Choroid plexus epithelial cell (primary cell): Measurements from ENCODE around the gene FAM13A.

Source experiments
- DNase-seq: peaks from one replicate; pipeline ENCODE4 v3.0.0-alpha.2; 2010; ENCODE audit warnings: low read depth
- H3K4me3 ChIP-seq: 2 replicates; pipeline ENCODE4 v1.5.1; 2011; ENCODE audit warnings: low read depth, mild to moderate bottlenecking, control low read depth, low read length, moderate library complexity
- CTCF ChIP-seq: conservative IDR thresholded peaks from 2 replicates; pipeline ENCODE4 v1.5.1; 2011; ENCODE audit warnings: low read depth, mild to moderate bottlenecking, control low read depth, inconsistent platforms, low read length, moderate library complexity

Gene FAM13A

DNA sequence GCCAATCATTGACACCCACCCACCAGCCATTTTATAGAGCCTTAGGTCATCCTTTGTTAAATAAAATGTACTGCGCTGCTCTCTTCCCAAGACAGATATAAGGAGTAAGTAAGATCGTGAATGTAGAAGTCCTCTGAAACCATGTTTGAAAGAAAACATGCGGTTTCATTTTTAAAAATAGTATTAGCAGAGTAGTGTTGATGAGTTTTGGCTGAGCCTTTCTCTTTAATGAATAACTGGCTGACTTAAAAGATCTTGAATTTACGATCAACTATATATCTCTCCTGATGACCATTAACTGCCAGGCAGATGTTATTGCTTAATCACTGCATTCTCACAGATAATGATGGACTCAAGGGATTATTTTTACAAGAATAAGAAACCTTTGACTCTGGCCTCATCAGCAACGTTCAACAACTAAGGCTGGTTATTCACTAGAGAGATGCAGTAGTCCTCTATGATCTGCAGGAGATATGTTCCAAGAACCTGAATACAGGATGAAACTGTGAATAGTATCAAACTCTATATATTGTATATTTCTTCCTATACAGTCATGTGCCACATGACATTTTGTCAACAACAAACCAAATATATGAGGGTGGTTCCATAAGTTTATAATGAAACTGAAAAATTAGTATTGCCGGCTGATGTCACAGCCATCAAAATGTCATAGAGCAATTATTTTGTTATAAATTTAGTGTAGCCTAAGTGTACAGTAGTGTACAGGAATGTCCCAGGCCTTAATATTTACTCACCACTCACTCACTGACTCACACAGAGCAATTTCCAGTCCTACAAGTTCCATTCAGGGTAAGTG, 80.8 kb downstream of the FAM13A start:
- no peak for DNase-seq
- H3K4me3 ChIP-seq: no peak overlapping the region
- TF ChIP-seq CTCF: no peak

DNA sequence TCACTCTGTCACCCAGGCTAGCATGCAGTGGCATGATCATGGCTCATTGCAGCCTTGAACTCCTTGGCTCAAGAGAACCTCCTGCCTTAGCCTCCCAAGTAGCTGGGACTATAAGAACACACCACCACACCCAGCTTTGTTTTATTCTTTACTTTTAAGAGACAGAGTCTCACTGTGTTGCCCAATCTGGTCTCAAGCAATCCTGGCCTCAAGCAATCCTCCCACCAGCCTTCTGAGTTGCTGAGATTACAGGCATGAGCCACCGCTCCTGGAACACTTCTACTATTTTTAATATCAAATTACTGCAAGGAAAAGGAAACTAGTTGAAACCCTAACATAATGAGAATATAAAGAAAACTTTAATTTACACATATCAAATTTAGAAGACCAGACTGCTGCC, 85.4 kb downstream of the FAM13A start:
- TF ChIP-seq CTCF: no peak
- DNase-seq: peak; percentile 27
- no peak overlapping the region for H3K4me3 ChIP-seq

DNA sequence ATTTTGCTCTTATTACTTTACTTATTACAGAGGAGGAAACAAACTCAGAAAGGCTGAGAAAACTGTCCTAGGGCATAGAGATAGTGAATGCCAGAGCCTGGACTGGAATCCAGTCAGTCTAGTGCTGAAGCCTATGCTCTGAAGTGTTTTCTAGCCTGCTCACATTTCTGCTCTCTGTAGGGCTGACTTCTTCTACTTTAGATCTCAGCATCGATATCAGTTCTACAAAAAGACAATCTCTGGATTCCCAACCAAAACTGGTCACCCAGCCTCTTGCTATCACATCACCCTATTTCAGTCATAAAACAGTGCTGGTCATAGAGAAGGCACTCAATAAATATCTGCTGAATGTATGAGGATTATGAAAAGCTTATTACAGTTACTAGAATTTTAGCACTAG, 87.2 kb downstream of the FAM13A start:
- H3K4me3 ChIP-seq: no peak overlapping the region
- no peak for DNase-seq
- no peak for TF ChIP-seq CTCF

- no peak overlapping the region for H3K4me3 ChIP-seq
- TF ChIP-seq CTCF: no peak
- DNase-seq: no peak
Observed at GRCh38 chr4:88969271-88969670, 87.7 kb downstream of the FAM13A start.

- TF ChIP-seq CTCF: no peak
- DNase-seq: no peak
- H3K4me3 ChIP-seq: no peak overlapping the region
Observed at GRCh38 chr4:88967883-88968331, 89.1 kb downstream of the FAM13A start.

GRCh38 chr4:88965053-88965452, 91.9 kb downstream of the FAM13A start:
- H3K4me3 ChIP-seq: no peak overlapping the region
- peak; percentile 24 for DNase-seq
- TF ChIP-seq CTCF: no peak

DNA sequence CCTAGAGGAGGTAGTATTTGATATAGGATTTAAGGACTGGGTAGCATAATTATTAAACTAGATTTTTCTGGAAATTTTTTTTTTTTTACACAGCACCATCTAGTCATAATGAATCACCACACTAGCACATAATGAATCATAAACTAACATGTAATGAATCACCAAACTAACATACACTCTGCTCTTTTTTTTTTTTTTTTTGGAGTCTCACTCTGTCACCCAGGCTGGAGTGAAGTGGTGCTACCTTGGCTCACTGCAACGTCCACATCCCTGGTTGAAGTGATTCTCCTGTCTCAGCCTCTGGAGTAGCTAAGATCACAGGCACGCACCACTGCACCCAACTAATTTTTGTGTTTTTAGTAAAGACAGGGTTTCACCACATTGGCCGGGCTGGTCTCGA, 92.5 kb downstream of the FAM13A start:
- no peak for TF ChIP-seq CTCF
- H3K4me3 ChIP-seq: no peak overlapping the region
- DNase-seq: peak; percentile 51
